ENCODE results near the gene GABBR2. TPM values are rescaled to one million over a fixed set of nuclear protein-coding genes. Genes with fewer than 3 reads are reported as not detected.

GABBR2 gene
- total RNA-seq, 3 donors from 2014 or later: not detected

GRCh38 chr9:98329904-98330303 lies 378.8 kb downstream of the GABBR2 start:
- Histone ChIP-seq H3K4me1 (no peaks in the 10 kb centered on the region), H3K4me3 (no peak overlapping the region), H3K9me3 (no peaks in the 10 kb centered on the region), H3K36me3 (no peaks in the 10 kb centered on the region), H3K27ac (no peak overlapping the region), H3K27me3 (no peaks in the 10 kb centered on the region)
- no peak for DNase-seq (ENCODE audit: low spot score in 2 of 2)
- no peak for TF ChIP-seq POLR2A (IDR thresholded peaks at IDR 0.05)
- no peak for TF ChIP-seq CTCF (IDR thresholded peaks at IDR 0.05)
- no peak for TF ChIP-seq POLR2AphosphoS5 (IDR thresholded peaks at IDR 0.05)
- intact Hi-C loops (cut with DNase I; ENCODE audit: low total_unique reads): no loop called here

GRCh38 chr9:98329281-98329680 lies 379.5 kb downstream of the GABBR2 start:
- TF ChIP-seq CTCF (IDR thresholded peaks at IDR 0.05) (no peak), POLR2A (IDR thresholded peaks at IDR 0.05) (no peak), POLR2AphosphoS5 (IDR thresholded peaks at IDR 0.05) (no peak)
- intact Hi-C loops (cut with DNase I; ENCODE audit: low total_unique reads): no loop called here
- no peak overlapping the region for H3K4me3 ChIP-seq
- H3K9me3 ChIP-seq: no peaks in the 10 kb centered on the region
- no peaks in the 10 kb centered on the region for H3K27me3 ChIP-seq
- H3K27ac ChIP-seq: no peak overlapping the region
- DNase-seq (ENCODE audit: low spot score in 2 of 2): no peak
- H3K36me3 ChIP-seq: no peaks in the 10 kb centered on the region
- no peaks in the 10 kb centered on the region for H3K4me1 ChIP-seq

- Histone ChIP-seq H3K36me3 (no peaks in the 10 kb centered on the region), H3K27me3 (no peaks in the 10 kb centered on the region), H3K27ac (no peak overlapping the region), H3K9me3 (no peaks in the 10 kb centered on the region), H3K4me1 (no peaks in the 10 kb centered on the region), H3K4me3 (no peak overlapping the region)
- TF ChIP-seq POLR2A (IDR thresholded peaks at IDR 0.05) (no peak), POLR2AphosphoS5 (IDR thresholded peaks at IDR 0.05) (no peak), CTCF (IDR thresholded peaks at IDR 0.05) (no peak)
- DNase-seq (ENCODE audit: low spot score in 2 of 2): no peak
- intact Hi-C loops (cut with DNase I; ENCODE audit: low total_unique reads): no loop called here
These were observed 380.0 kb downstream of the GABBR2 start for GRCh38 chr9:98328770-98329169.

- H3K27me3 ChIP-seq: no peaks in the 10 kb centered on the region
- DNase-seq (ENCODE audit: low spot score in 2 of 2): no peak
- no peak overlapping the region for H3K27ac ChIP-seq
- no peak overlapping the region for H3K4me3 ChIP-seq
- no peaks in the 10 kb centered on the region for H3K36me3 ChIP-seq
- TF ChIP-seq POLR2AphosphoS5 (IDR thresholded peaks at IDR 0.05): no peak
- no peak for TF ChIP-seq POLR2A (IDR thresholded peaks at IDR 0.05)
- TF ChIP-seq CTCF (IDR thresholded peaks at IDR 0.05): no peak
- intact Hi-C loops (cut with DNase I; ENCODE audit: low total_unique reads): no loop called here
- no peaks in the 10 kb centered on the region for H3K9me3 ChIP-seq
- H3K4me1 ChIP-seq: no peaks in the 10 kb centered on the region
These were observed 380.6 kb downstream of the GABBR2 start for GRCh38 chr9:98328141-98328540.

GRCh38 chr9:98327249-98327561 lies 381.5 kb downstream of the GABBR2 start:
- no peak for DNase-seq (ENCODE audit: low spot score in 2 of 2)

More at GRCh38 chr9:98327249-98327561, 381.5 kb downstream of the GABBR2 start:
- H3K27ac ChIP-seq: no peak overlapping the region
- no peaks in the 10 kb centered on the region for H3K27me3 ChIP-seq
- no peaks in the 10 kb centered on the region for H3K4me1 ChIP-seq
- intact Hi-C loops (cut with DNase I; ENCODE audit: low total_unique reads): no loop called here
- no peak overlapping the region for H3K4me3 ChIP-seq
- no peaks in the 10 kb centered on the region for H3K36me3 ChIP-seq
- H3K9me3 ChIP-seq: no peaks in the 10 kb centered on the region
- TF ChIP-seq POLR2AphosphoS5 (IDR thresholded peaks at IDR 0.05): no peak

Data from breast epithelium (tissue), 4 donors.